ENCODE data around the gene SAMD14. TPM values are rescaled to one million over a fixed set of nuclear protein-coding genes. Genes with fewer than 3 reads are reported as not detected.
A peak's percentile ranks its signal among the peaks of the same experiment; 100 is the strongest.

SAMD14 gene
- total RNA-seq, 2 experiments from 2014 or later = 1.1 to 1.3 TPM

- Mint-ChIP-seq H3K27me3 (ENCODE audit: low read depth) (no peaks in the 10 kb centered on the region), H3K4me1 (ENCODE audit: low read depth) (peaks cover 35% of the 10 kb centered on the region), H3K27ac (peak overlapping the region; percentile 96), H3K9me3 (no peaks in the 10 kb centered on the region), H3K4me3 (peak overlapping the region; percentile 7), H3K36me3 (ENCODE audit: low read depth) (no peaks in the 10 kb centered on the region)
- CTCF ChIA-PET = interaction anchor here (0.7 to 2.8 kb wide), 25 partner anchors 7 to 235 kb away, joined by 3 to 44 read pairs (median 5); partner anchors contain the start of genes LRRC59, PDK2, PPP1R9B and SAMD14
- peak; percentile 42 for DNase-seq
- intact Hi-C loops (cut with micrococcal nuclease) = no loop called here
These were observed 32.7 kb upstream of the SAMD14 start for GRCh38 chr17:50162466-50163254.

- no peak for DNase-seq
- H3K4me1 Mint-ChIP-seq (ENCODE audit: low read depth) = peaks cover 35% of the 10 kb centered on the region
- H3K36me3 Mint-ChIP-seq (ENCODE audit: low read depth) = no peaks in the 10 kb centered on the region
- intact Hi-C loops (cut with micrococcal nuclease) = loop anchor here (1.0 kb wide), 4 partner anchors 11 to 67 kb away; partner anchors contain the start of gene PDK2
- no peaks in the 10 kb centered on the region for H3K9me3 Mint-ChIP-seq
- peak overlapping the region; percentile 64 for H3K4me3 Mint-ChIP-seq
- no peaks in the 10 kb centered on the region for H3K27me3 Mint-ChIP-seq (ENCODE audit: low read depth)
- peak overlapping the region; percentile 96 for H3K27ac Mint-ChIP-seq
- CTCF ChIA-PET = interaction anchor here (0.6 to 2.8 kb wide), 27 partner anchors 8 to 405 kb away, joined by 3 to 44 read pairs (median 5); partner anchors contain the start of genes PDK2, PPP1R9B and SAMD14
These were observed 31.9 kb upstream of the SAMD14 start for GRCh38 chr17:50161911-50162288.

GRCh38 chr17:50161023-50161910 lies 31.3 kb upstream of the SAMD14 start:
- DNase-seq = peak; percentile 97
- Mint-ChIP-seq H3K36me3 (ENCODE audit: low read depth) (no peaks in the 10 kb centered on the region), H3K9me3 (no peaks in the 10 kb centered on the region), H3K27me3 (ENCODE audit: low read depth) (no peaks in the 10 kb centered on the region), H3K4me3 (peak overlapping the region; percentile 64), H3K27ac (peak overlapping the region; percentile 96), H3K4me1 (ENCODE audit: low read depth) (peaks cover 35% of the 10 kb centered on the region)
- CTCF ChIA-PET = interaction anchor here (0.6 to 2.8 kb wide), 30 partner anchors 9 to 405 kb away, joined by 3 to 44 read pairs (median 4); partner anchors contain the start of genes PDK2, PPP1R9B and SAMD14
- intact Hi-C loops (cut with micrococcal nuclease) = loop anchor here (1.0 kb wide), 4 partner anchors 10 to 66 kb away; partner anchors contain the start of gene PDK2

GRCh38 chr17:50157891-50158290 lies 27.9 kb upstream of the SAMD14 start:
- DNase-seq = no peak

GRCh38 chr17:50155115-50155819 lies 25.3 kb upstream of the SAMD14 start:
- Mint-ChIP-seq H3K4me3 (no peak overlapping the region), H3K9me3 (no peaks in the 10 kb centered on the region), H3K36me3 (ENCODE audit: low read depth) (no peaks in the 10 kb centered on the region), H3K4me1 (ENCODE audit: low read depth) (peaks cover 30% of the 10 kb centered on the region), H3K27ac (no peak overlapping the region), H3K27me3 (ENCODE audit: low read depth) (no peaks in the 10 kb centered on the region)
- intact Hi-C loops (cut with micrococcal nuclease) = no loop called here
- no peak for DNase-seq
- CTCF ChIA-PET = interaction anchor here (0.8 to 1.5 kb wide), 6 partner anchors 9 to 137 kb away, joined by 3 to 8 read pairs (median 5); no protein-coding TSS in a partner anchor

More at GRCh38 chr17:50157891-50158290, 27.9 kb upstream of the SAMD14 start:
- H3K9me3 Mint-ChIP-seq = no peaks in the 10 kb centered on the region
- H3K4me1 Mint-ChIP-seq (ENCODE audit: low read depth) = peaks cover 40% of the 10 kb centered on the region
- H3K27me3 Mint-ChIP-seq (ENCODE audit: low read depth) = no peaks in the 10 kb centered on the region
- intact Hi-C loops (cut with micrococcal nuclease) = no loop called here
- CTCF ChIA-PET = interaction anchor here (0.7 to 0.8 kb wide), 2 partner anchors 12 to 40 kb away, joined by 3 read pairs; no protein-coding TSS in a partner anchor
- no peak overlapping the region for H3K4me3 Mint-ChIP-seq
- H3K36me3 Mint-ChIP-seq (ENCODE audit: low read depth) = no peaks in the 10 kb centered on the region
- H3K27ac Mint-ChIP-seq = no peak overlapping the region

GRCh38 chr17:50154604-50155003 lies 24.6 kb upstream of the SAMD14 start:
- Mint-ChIP-seq H3K27ac (no peak overlapping the region), H3K27me3 (ENCODE audit: low read depth) (no peaks in the 10 kb centered on the region), H3K4me3 (no peak overlapping the region), H3K4me1 (ENCODE audit: low read depth) (peaks cover 30% of the 10 kb centered on the region), H3K36me3 (ENCODE audit: low read depth) (no peaks in the 10 kb centered on the region), H3K9me3 (no peaks in the 10 kb centered on the region)
- CTCF ChIA-PET = interaction anchor here (1.0 to 1.3 kb wide), 3 partner anchors 14 to 37 kb away, joined by 4 to 7 read pairs (median 4); no protein-coding TSS in a partner anchor
- no peak for DNase-seq
- intact Hi-C loops (cut with micrococcal nuclease) = loop anchor here (5.0 kb wide), 1 partner anchor 417 kb away; no protein-coding TSS in a partner anchor

GRCh38 chr17:50153650-50154575 lies 24.0 kb upstream of the SAMD14 start:
- intact Hi-C loops (cut with micrococcal nuclease) = loop anchor here (5.0 kb wide), 1 partner anchor 417 kb away; no protein-coding TSS in a partner anchor
- Mint-ChIP-seq H3K27ac (no peak overlapping the region), H3K9me3 (no peaks in the 10 kb centered on the region)

GRCh38 chr17:50152736-50153135 lies 22.8 kb upstream of the SAMD14 start:
- H3K9me3 Mint-ChIP-seq = no peaks in the 10 kb centered on the region
- intact Hi-C loops (cut with micrococcal nuclease) = loop anchor here (5.0 kb wide), 1 partner anchor 415 kb away; no protein-coding TSS in a partner anchor
- H3K4me1 Mint-ChIP-seq (ENCODE audit: low read depth) = peaks cover 30% of the 10 kb centered on the region
- H3K27me3 Mint-ChIP-seq (ENCODE audit: low read depth) = no peaks in the 10 kb centered on the region
- CTCF ChIA-PET = interaction anchor here (0.6 to 3.6 kb wide), 10 partner anchors 9 to 295 kb away, joined by 3 to 32 read pairs (median 4); no protein-coding TSS in a partner anchor
- H3K27ac Mint-ChIP-seq = peak overlapping the region; percentile 96
- DNase-seq = no peak
- peaks cover 10% of the 10 kb centered on the region for H3K36me3 Mint-ChIP-seq (ENCODE audit: low read depth)
- H3K4me3 Mint-ChIP-seq = no peak overlapping the region

More at GRCh38 chr17:50153650-50154575, 24.0 kb upstream of the SAMD14 start:
- DNase-seq = no peak
- Mint-ChIP-seq H3K4me1 (ENCODE audit: low read depth) (peaks cover 30% of the 10 kb centered on the region), H3K36me3 (ENCODE audit: low read depth) (peaks cover 2% of the 10 kb centered on the region), H3K4me3 (no peak overlapping the region), H3K27me3 (ENCODE audit: low read depth) (no peaks in the 10 kb centered on the region)
- CTCF ChIA-PET = interaction anchor here (1.0 to 1.3 kb wide), 3 partner anchors 14 to 36 kb away, joined by 4 to 7 read pairs (median 4); no protein-coding TSS in a partner anchor

GRCh38 chr17:50151937-50152547 lies 22.1 kb upstream of the SAMD14 start:
- peak; percentile 72 for DNase-seq
- Mint-ChIP-seq H3K27me3 (ENCODE audit: low read depth) (no peaks in the 10 kb centered on the region), H3K27ac (peak overlapping the region; percentile 96), H3K36me3 (ENCODE audit: low read depth) (peaks cover 16% of the 10 kb centered on the region), H3K9me3 (no peaks in the 10 kb centered on the region), H3K4me3 (peak overlapping the region; percentile 88), H3K4me1 (ENCODE audit: low read depth) (peaks cover 37% of the 10 kb centered on the region)
- intact Hi-C loops (cut with micrococcal nuclease) = loop anchor here (1.0 to 5.0 kb wide), 4 partner anchors 9 to 415 kb away; no protein-coding TSS in a partner anchor
- CTCF ChIA-PET = interaction anchor here (0.6 to 3.6 kb wide), 13 partner anchors 9 to 295 kb away, joined by 3 to 32 read pairs (median 4); no protein-coding TSS in a partner anchor
